ENCODE results near the gene AGPAT4. TPM values are rescaled to one million over a fixed set of nuclear protein-coding genes. Genes with fewer than 3 reads are reported as not detected.
A peak's percentile ranks its signal among the peaks of the same experiment; 100 is the strongest.

AGPAT4 gene
- total RNA-seq, 1 donor from 2014 or later: 23.7 TPM

- DNase-seq (ENCODE audit: low spot score in 2 of 2, unreplicated experiment in 2 of 2): no peak
- Mint-ChIP-seq H3K9me3 (no peaks in the 10 kb centered on the region), H3K4me3 (no peak overlapping the region), H3K36me3 (peaks cover 36% of the 10 kb centered on the region), H3K27me3 (ENCODE audit: low read depth) (no peaks in the 10 kb centered on the region), H3K4me1 (peaks cover 2% of the 10 kb centered on the region), H3K27ac (no peak overlapping the region)
- no peak for TF ChIP-seq CTCF (IDR thresholded peaks at IDR 0.05; ENCODE audit: unreplicated experiment)
Observed at GRCh38 chr6:161100072-161100471, 173.8 kb downstream of the AGPAT4 start.

- H3K9me3 Mint-ChIP-seq: no peaks in the 10 kb centered on the region
- H3K36me3 Mint-ChIP-seq: peaks cover 27% of the 10 kb centered on the region
- no peak overlapping the region for H3K27ac Mint-ChIP-seq
- no peaks in the 10 kb centered on the region for H3K27me3 Mint-ChIP-seq (ENCODE audit: low read depth)
- peaks cover 6% of the 10 kb centered on the region for H3K4me1 Mint-ChIP-seq
- TF ChIP-seq CTCF (IDR thresholded peaks at IDR 0.05; ENCODE audit: unreplicated experiment): no peak
- no peak for DNase-seq (ENCODE audit: low spot score in 2 of 2, unreplicated experiment in 2 of 2)
- H3K4me3 Mint-ChIP-seq: no peak overlapping the region
Observed at GRCh38 chr6:161095916-161096315, 177.9 kb downstream of the AGPAT4 start.

DNA sequence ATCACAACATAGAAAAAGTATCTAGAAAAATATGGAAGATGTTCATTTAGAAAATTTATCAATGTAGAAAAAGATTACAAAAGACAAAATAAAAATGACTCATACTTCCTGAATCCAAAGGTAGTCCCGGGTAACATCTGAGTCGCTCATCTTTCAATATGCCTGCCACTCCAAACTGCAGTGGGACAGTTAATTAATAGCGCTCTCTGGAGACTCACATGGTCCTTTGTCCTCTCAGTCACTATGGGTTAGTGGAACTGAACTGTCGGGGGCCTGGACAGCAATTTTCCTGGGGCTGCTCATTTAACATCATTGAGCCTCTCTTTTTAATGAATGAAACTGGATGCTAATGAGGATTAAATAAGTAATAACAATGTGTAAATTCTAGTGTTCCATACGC, 178.9 kb downstream of the AGPAT4 start:
- Mint-ChIP-seq H3K27ac (no peak overlapping the region), H3K4me3 (no peak overlapping the region), H3K4me1 (peaks cover 6% of the 10 kb centered on the region), H3K27me3 (ENCODE audit: low read depth) (no peaks in the 10 kb centered on the region), H3K9me3 (no peaks in the 10 kb centered on the region), H3K36me3 (peaks cover 28% of the 10 kb centered on the region)
- no peak for TF ChIP-seq CTCF (IDR thresholded peaks at IDR 0.05; ENCODE audit: unreplicated experiment)
- no peak for DNase-seq (ENCODE audit: low spot score in 2 of 2, unreplicated experiment in 2 of 2)

DNA sequence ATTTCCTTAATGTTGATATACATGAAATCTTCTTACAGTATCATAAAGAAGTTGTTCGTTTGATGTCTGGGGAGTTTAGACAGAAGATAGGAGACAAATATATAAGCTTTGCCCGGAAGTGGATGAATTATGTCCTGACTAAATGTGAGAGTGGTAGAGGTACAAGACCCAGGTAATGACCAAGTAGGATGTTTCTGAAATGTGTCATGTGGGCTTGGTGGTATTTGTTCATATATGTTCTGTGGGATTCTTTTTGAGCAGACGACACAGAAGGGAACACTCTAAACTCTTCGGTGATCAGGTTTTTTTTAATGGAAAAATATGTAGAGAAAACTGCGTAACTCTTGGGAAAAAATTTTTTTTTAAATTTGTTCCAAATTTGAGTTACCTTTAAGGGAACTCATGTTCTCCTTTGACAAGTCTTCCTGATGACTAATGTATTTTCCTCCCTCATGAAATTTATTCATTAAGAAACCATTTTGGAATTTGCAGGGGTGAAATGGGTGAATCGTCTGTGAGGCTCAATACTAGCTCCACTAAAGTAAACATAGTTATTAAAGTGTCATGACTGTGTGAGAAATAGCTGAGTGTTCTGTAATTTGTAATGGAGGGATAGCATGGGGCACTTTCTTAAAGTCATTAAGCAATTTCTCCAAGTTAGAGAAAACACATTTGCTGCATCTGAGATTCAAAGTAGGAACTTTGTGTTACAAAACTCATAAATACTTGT, 181.7 kb downstream of the AGPAT4 start:
- no peak overlapping the region for H3K4me3 Mint-ChIP-seq
- H3K27me3 Mint-ChIP-seq (ENCODE audit: low read depth): no peaks in the 10 kb centered on the region
- no peaks in the 10 kb centered on the region for H3K9me3 Mint-ChIP-seq
- no peak for TF ChIP-seq CTCF (IDR thresholded peaks at IDR 0.05; ENCODE audit: unreplicated experiment)
- H3K4me1 Mint-ChIP-seq: peaks cover 6% of the 10 kb centered on the region
- no peak for DNase-seq (ENCODE audit: low spot score in 2 of 2, unreplicated experiment in 2 of 2)
- H3K36me3 Mint-ChIP-seq: peaks cover 26% of the 10 kb centered on the region
- H3K27ac Mint-ChIP-seq: peak overlapping the region; percentile 52

DNA sequence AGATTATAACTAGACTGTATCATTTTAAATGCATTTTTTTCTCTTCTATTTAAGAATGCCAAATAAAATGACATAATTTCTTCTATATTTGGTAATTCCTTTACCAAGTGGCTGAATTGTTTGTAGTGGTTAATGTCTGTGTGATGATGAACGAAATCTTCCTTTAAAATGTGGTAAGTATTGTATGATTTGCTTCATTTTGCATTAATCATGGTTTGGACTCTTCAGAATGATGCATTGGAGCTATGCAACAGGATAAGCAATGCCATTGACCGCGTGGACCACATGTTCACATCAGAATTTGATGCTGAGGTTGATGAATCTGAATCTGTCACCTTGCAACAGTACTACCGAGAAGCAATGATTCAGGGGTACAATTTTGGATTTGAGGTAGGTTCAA, 182.7 kb downstream of the AGPAT4 start:
- Mint-ChIP-seq H3K4me3 (no peak overlapping the region), H3K9me3 (no peaks in the 10 kb centered on the region), H3K27ac (no peak overlapping the region), H3K27me3 (ENCODE audit: low read depth) (no peaks in the 10 kb centered on the region), H3K4me1 (peaks cover 6% of the 10 kb centered on the region), H3K36me3 (peaks cover 26% of the 10 kb centered on the region)
- DNase-seq (ENCODE audit: low spot score in 2 of 2, unreplicated experiment in 2 of 2): no peak
- no peak for TF ChIP-seq CTCF (IDR thresholded peaks at IDR 0.05; ENCODE audit: unreplicated experiment)
